Activated T-helper 1 cell treated with anti-CD3 and anti-CD28 coated beads, Interleukin-2, amount 50 U/mL, for 16 hours (primary cell): ENCODE data around the gene PALD1.

Experiments
- DNase-seq, 2 donors: peaks; one replicate each; pipeline ENCODE4 v3.0.0-alpha.2; 2020; ENCODE audit warnings: low read depth in 1 of 2, low spot score in 1 of 2

The PALD1 gene

DNA sequence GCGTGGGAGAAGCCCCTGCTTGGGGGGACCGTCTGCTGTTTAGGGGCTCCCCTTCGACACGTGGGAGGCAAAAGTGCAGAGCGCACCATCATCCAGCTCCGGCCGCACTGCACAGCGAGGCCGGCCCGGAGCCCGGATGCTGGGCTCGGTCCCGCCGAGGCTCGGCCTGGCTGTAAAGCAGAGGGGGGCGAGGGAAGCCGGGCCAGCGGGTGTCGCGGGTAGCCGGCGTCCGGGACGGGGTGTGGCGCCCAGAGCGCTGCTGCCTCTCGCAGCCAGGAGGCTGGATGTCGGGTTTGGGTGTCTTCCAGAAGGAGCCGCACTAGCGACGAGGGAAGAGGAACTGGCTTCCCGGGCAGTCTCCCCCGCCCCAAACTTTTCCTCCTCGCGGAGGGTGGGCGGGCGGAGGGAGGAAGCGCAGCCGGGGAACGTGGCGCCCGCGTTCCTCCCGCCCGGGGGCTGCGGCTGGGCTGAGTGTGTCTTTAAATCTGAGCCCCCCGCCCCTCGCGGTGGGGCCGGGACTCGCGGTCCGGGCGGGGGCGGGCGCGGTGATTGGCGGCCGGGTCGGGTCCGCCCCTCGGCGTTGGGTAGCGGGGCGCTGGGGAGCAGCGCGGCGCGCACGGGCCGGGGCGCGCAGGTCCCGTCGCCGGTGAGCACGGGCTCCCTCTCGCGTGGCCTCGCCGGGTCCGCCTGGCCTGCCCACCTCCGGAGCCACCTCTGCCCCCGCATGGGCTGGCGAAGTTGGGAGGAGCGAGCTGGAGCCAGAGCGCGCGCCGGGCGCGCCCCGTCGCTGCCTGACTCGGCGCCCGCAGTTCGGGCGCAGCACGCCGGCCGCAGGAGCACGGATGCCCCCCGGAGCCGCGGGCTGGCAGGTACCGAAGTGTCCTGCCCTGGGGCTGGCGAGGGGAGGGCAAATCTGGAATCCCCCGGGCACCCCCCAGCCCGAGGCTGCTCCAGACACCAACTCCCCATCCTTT is at the start of gene PALD1:
PALD1 (plus strand) TSS at position 577 of the 974 bp plus-strand sequence. CDS start 47,185 bp downstream, outside the sequence.
- DNase-seq = peak in 1 of 2 donors; percentile 11

DNA sequence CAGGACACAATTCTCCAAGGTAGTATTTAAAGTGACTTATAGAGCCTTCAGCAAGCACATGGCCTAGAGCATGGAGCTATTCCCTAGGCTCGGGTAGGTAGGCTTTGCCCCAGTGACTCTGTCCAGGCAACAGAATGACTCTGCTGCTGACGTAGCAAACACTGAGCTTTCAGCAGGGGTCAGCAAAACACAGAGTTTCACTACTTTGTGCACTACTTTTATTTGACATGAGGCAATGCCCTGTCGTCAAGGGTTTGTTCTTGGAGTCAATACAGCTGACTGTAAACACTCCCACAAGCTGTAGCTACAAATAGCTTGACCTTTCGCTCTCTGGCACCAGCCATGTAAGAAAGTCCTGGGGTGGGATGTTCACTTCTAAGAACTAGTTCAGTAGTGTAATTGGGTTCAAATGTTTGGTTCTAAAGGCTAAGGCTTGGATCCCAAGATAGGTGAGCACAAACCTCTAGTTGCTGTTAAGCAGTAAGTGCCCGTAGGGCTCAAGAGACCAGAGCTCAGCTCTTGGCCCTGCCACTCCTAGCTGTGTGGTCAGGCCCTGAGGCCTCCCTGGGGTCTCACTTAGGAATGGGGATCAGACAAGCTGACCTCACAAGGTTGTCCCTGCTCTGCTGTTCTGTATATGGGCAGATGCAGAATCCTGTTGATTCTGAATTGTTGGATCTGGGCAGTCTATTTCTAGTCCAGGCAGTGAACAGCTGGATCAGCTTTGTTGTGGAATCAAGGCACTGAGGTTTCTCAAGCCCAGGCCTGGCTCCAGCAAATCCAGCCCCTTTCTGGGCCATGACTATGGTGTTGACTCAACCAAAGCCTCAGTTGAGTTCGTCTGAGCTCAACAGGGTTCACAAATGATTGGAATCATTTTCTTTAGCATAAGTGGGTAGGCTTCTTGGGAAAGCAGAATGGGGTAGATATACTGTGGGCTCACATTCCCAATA is 47.8 kb upstream of the PALD1 start:
- no peak for DNase-seq

DNA sequence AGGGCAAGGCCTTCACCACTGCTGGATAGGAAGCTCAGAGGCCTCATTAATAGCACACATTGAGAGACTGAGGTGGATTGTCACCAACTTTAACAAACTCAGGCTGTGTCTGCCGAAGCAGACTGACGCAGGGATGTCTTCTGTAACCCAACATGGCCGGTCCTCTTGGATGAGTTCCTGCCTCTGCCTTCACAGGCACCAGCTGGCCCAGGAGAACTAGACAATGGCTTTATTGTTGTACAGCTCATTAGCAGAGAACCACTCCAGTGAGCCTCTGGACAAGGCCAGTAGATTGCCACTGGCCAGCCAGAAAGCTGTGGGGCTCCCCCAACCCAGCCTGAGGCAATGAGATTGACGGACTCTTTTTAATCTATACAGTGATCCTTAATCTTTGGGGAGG is 46.5 kb upstream of the PALD1 start:
- no peak for DNase-seq

DNA sequence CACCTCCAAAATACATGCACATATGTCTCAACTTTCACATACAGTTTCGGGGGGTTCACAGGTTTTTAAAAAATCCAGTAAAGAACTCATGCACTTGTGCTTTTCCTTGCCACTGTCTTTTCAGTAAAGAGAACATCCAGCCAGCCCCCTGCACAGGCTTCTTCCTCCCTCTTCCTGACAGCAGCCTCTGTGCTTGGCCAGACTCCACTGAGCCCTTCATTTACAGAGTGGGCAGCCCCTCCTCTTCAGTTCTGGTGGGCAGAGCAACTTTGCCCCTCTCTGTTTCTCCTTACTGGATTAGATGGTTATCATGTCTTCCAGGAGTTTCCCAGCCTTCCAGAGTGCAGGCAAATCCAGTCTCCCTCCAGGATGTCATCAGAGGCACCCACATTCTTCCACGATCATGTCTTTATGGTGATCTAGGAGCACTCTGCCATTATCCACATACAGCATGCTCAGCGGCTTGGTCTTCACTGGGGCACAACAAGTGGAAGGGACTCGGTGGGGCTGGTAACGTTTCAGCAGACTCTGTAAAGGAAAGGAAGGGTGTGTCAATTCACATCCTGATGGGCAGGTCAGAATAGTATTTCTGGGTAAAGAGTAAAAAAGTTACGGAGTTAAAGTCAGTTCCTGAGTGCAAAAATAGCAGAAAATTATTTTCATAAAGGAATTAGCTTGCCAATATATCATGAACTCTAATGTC is 45.9 kb upstream of the PALD1 start:
- no peak for DNase-seq

DNA sequence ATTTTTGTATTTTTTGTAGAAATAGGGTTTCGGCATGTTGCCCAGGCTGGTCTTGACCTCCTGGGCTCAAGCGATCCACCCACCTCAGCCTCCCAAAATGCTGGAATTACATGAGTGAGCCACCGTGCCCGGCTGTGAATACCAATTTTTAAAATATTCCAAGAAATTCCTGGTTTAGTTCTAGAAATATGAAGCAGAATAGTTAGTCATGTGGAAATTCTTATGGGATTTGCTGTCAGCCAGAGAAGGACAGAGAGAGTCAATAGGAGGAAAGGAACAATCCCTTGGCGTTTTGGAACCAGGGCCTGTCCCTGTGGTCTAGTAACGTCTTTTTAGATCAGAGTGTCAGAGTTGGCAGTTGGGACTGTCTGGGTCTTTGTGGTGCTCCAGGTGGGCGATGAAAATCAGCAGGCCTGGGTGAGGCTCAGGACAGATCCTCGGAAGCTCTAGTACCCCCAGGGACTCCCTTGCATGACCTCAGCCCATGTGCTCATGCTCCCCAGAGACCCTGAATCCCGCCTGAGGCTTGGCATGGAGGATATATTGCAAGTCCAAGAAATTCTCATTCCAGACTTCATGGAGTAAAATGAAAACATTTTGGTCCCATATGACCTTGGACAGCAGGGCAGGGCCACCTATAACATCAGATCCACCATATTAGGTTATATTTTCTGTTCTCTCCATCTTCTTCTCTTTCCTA is 44.8 kb upstream of the PALD1 start:
- no peak for DNase-seq

DNA sequence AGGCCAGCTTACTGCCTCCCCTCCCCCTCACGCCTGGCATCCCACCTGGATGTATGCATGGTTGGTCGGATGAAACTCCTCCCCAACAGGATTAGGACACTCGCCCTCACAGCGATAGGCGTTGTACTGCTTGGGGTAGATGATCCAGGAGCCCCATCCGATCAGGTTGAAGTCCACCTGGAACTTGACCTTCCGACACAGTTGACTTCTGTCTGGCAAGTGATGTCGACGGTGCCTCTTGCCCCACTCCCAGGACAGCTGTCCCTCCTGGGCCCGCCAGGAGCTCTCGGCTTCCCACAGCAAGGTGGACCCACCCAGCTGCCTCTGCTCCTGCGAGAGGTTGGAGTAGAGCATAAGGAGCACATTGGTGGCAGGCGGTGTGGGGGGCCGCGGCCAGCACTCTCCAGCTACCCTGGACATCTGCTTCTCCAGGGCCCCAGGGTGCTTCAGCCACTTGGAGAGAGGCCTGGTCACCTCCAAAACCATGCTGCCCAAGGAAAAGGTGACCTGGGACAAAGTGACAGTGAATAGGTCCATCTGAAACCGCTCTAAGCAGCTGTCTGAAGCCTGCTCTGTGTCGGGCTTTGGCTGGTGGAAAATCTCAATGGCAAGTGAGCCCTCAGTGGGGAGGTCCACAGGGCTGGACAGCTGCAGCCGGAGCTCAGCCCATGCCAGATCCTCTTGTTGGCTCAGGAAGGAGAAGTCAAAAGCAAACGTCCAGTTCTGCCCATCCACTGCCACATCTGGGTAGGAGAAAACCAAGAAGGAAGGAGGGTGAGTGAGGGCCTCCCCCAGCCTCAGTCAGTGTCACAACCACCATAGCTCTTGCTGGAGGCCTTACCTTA is 43.1 kb upstream of the PALD1 start:
- DNase-seq = no peak

DNA sequence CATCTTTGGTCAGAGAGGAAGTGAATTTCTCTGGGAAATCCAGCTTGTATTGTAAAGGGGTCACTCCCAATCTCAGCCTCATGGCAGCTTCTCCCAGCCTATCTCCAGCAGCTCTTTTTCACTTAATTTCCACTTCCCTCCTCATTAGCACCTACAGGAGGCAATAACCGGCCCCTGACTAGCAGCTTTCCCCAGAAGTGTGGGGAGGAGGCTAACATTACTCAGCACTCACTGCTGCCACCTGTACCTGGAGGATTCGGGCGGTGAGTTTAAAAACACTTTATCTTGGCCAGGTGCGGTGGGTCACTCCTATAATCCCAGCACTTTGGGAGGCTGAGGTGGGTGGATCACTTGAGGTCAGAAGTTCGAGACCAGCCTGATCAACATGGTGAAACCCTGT is 40.8 kb upstream of the PALD1 start:
- no peak for DNase-seq

DNA sequence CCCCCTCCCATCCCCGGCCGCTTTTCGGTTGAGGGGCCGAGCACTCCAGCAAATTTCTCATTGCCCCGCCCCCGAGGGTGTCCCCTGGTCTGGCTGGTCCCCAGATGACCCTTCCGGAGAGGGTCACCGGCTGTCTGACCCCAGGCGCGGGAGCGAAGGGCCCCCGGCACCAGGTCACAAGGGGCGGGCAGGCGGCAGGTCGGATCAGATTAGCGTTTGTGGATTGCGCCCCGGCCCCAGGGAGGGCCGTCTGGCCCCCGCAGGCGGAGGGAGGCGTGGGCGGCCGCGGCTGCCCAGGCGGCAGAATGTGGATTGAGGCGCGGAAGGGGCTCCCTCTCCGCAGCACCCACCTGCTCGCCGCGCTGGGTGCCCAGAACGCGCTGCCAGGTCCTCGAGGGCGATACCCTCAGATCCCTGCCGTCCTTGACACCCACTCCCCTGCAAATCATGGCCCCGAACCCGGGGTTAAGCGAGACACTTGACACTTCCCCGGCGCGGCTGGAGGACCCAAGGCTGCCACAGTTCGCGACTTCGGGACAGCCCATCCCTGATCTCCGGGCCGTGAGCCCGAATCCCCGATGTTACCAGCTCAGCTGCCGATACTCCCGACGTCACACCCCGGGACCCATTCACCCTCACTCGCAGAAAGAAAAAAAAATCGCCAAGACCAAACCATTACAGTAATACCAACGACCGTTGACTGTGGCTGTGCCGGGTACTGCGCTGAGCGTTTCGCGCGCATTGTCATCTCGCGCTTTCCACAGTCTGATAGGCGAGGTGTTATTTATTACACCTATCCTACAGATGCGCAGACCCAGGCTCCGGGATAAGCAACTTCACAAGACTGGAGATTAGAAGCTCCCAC is 38.0 kb upstream of the PALD1 start:
- DNase-seq = no peak

DNA sequence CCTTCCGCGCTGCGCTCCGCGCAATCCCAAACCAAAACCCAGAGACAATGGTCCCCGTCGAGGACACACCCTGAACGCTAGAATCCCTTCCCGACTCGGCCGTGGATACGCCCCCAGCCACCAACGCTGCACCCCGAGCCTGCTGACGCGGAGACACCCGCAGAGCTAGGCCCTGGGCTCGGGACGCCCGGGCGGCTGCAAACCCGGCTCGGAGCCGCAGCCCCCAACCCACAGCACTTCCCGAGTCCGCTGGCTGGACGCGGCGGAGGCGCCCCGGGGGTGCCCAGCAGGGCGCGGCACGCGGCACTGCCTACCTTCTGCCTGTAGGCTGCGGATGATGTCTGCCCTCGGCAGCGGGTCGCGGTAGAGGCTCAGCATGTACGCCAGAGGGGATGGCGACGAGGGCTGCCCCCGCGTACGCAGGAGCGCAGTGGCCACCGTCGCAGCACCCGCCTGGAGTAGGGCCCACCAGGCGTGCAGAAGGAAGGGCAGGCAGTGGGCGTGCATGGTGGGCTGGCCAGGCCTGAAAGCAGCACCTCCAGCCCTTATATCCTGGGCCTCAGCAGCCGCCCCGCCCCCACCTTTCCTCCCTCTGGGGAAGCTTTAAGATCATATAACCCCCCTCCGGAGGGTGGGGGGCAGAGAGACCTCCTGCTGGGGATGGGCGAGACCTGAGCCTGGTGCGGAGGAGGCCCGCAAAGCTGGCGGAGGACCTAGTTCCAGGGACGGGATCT is 37.2 kb upstream of the PALD1 start, which contains the start of gene NODAL:
NODAL (minus strand) TSS at position 521 of the 734 bp plus-strand sequence; CDS start at position 507, 14 bp downstream.
- no peak for DNase-seq

DNA sequence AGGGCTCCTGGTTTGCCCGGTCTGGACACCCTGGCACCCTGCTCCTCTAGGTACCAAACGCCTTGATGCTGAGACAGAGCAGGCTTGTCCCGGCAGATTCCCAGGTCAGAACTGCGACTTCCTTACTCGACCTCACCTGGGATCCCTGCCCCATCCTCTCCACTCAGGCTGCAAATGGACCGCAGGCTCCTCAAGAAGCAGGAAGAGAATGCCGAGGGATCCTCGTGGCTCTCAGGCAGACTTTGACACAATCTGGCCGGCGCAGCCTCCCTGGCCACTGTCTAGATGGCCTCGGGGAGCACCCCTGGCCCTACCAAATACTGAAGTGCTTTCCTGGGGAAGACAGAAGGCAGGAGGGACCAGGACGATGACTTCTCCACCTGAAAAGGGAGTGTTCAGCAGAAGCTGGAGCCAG is 36.7 kb upstream of the PALD1 start:
- no peak for DNase-seq

DNA sequence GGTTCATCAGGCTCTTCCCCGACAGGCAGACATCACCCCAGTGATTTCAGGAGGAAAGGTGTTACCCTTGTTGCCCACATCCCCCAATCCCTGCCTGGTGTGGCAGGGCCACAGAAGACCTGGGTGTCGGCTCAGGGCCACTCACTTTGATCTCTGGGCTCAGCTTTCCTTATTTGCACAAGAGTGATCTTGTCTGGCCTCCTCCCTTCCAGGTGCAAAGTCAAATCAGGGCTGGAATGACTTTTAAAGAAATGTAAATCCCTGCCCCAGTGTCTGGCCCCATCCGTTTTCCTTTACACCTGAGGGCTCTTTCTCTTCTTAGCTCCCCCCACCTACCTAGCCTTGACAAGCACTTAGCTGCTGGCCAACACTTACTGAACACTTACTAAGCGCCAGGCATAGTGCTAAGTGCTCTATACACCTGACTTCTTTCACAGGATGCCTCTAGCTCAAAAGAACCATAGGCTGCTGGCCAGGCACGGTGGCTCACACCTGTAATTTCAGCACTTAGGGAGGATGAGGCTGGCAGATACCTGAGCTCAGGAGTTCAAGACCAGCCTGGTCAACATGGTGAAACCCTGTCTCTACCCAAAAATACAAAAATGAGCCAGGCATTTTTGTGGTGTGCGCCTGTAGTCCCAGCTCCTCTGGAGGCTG is 36.1 kb upstream of the PALD1 start:
- no peak for DNase-seq

DNA sequence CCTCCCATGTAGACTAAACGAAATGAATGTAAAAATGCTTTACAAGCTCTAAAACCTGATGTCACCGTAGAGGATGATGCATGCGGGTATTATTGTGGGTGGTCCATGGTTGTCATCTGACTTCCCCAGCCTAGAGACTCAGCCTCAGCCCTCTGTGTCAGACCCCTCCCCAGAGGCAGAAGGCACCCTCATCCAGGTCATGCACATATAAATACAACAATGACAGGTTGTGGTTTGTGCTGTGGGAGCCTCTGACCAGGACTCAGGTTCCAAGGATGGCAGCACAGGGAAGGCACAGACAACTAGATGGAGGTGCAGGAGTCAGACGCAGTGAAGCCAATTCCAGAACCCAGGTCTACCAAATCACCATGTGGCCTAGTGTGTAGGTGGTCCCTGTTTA is 33.8 kb upstream of the PALD1 start:
- DNase-seq = no peak

DNA sequence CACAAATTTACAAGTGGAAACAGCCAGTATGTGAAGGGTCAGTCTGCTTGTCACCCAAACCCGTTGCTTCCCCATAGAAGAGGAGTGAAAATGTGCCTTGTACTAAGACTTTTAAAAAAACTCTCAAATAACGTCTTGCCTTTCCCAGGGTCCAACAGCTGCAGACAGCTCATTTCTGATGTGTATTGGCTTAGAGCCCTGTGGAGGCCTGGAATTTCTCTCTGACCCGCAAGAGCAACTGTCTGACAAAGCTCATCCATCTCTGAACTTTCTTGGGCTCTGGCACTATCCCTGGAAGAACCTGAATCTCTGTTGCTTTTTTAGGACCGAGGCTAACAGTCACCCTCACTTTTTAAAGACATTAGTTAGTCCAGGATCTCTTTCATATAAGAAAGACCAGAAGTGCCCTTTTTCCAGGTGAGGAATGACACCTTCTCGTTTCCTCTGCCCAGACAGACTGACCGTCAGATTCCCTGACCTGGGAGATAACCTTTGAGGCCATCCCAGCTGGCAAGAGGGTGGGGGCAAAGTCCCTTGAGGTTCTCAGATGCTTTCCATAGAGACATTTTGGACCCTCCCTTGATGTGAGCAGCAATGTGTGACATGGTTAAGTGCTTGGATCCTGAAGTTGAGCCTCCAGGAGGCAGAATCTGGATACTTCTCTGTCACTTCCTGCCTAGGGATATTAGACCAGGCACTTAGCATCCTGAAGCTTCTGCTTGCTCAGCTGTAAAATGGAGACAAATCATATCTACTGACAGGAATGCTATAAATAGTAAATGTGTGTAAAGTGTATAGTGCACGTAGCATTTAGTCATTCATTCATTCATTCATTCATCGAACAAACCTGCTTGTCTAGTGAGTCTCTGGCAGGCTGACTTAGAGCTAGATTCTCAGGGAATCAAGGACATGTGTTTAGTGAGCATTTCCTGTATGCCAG is 32.6 kb upstream of the PALD1 start:
- no peak for DNase-seq

DNA sequence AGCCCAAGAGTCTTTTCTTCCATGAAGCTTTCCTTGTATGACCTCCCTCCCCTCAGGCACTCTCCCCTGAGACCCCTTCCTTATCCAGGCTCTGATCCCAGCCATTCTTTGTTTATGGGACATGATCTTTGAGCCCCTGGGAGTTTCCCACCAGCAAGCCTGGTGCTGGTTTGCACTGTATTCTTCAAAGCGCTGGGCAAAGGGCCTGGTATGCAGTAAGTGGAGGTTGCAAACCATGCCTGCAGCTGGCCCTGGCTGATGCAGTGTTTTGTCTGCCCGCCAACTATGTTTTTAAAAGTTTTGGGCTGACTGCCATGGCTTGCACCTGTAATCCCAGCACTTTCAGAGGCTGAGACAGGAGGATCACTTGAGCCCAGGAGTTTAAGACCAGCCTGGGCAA is 30.3 kb upstream of the PALD1 start:
- DNase-seq = no peak

DNA sequence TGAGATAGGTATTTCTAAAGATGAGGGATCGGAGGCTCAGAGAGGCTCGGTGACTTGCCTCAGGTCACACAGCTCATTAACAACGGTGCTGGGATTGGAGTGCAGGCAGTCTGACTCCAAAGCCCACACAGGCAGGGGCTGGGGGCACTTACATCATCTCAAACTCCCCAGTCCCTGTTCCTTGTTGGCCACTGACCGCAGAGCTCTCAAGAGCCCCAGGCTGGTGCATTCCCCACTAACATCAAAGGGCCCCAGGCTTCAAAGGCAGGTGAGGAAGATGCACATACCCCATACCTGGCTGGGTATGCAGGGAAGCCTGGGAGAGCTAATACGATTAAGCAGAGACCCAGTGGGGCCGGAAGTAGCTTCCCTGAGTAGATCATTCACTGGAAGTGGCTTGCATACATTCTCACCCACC is 23.3 kb upstream of the PALD1 start:
- no peak for DNase-seq

DNA sequence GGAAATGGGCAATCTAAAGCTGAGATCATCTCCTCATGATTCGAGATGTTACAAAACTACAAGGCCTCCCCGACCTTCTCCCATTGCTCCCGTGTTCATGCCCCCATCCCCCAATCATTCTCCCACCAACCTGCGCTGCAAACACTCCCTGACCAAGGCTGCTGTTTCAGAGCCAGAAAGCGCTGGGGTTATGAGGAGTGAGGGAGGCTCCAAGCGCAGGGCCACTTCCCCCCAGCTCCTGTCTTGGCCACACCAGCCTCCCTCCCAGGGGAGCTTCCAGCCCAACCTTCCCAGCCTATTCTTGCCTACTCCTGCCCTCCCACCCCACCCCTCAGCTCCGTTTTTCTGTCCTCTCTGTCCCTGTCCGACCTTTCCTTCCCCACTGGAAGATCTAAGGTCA is 22.4 kb upstream of the PALD1 start:
- DNase-seq = no peak
